Activated naive CD8-positive, alpha-beta T cell treated with anti-CD3 and anti-CD28 coated beads for 36 hours (primary cell): ENCODE measurements around the gene SNX24. TPM values are rescaled to one million over a fixed set of nuclear protein-coding genes. Genes with fewer than 3 reads are reported as not detected.
"Not testable (repeated sequence)": the region's sequence is repeated elsewhere in the genome, so short reads cannot be mapped to it uniquely, and the experiment has no call there.

Experiments used
- DNase-seq: peaks from one replicate; pipeline ENCODE4 v3.0.0; 2021
- H3K27ac Mint-ChIP-seq: one replicate; pipeline ENCODE4 v1.8.0; 2022; ENCODE audit warnings: mild to moderate bottlenecking, moderate library complexity, mixed read lengths
- H3K27me3 Mint-ChIP-seq: one replicate; pipeline ENCODE4 v1.8.0; 2022; ENCODE audit warnings: mild to moderate bottlenecking, mixed read lengths
- H3K36me3 Mint-ChIP-seq: one replicate; pipeline ENCODE4 v1.8.0; 2021; ENCODE audit warnings: mild to moderate bottlenecking, mixed read lengths
- H3K4me1 Mint-ChIP-seq: one replicate; pipeline ENCODE4 v1.8.0; 2021; ENCODE audit warnings: mixed read lengths
- H3K4me3 Mint-ChIP-seq: one replicate; pipeline ENCODE4 v1.8.0; 2022; ENCODE audit warnings: mild to moderate bottlenecking, moderate library complexity, mixed read lengths
- H3K9me3 Mint-ChIP-seq: one replicate; pipeline ENCODE4 v1.8.0; 2022; ENCODE audit warnings: mixed read lengths
- total RNA-seq, 2 experiments: library from RNA; stranded (reverse); gene quantifications; one replicate each; pipeline ENCODE4 v1.2.3, GENCODE V29; 2021

The SNX24 gene
- total RNA-seq, 2 experiments from 2014 or later = 1.0 to 1.4 TPM

- not testable (repeated sequence) for H3K27me3 Mint-ChIP-seq, DNase-seq, H3K36me3 Mint-ChIP-seq, H3K4me1 Mint-ChIP-seq, H3K4me3 Mint-ChIP-seq, H3K9me3 Mint-ChIP-seq, H3K27ac Mint-ChIP-seq
These were observed 12.1 kb downstream of the SNX24 start for GRCh38 chr5:122857538-122857937.

- H3K4me3 Mint-ChIP-seq = no peak overlapping the region
- no peak overlapping the region for H3K27ac Mint-ChIP-seq
- peaks cover 2% of the 10 kb centered on the region for H3K36me3 Mint-ChIP-seq
- no peaks in the 10 kb centered on the region for H3K27me3 Mint-ChIP-seq
- DNase-seq = no peak
- H3K9me3 Mint-ChIP-seq = no peaks in the 10 kb centered on the region
- no peaks in the 10 kb centered on the region for H3K4me1 Mint-ChIP-seq
These were observed 13.0 kb downstream of the SNX24 start for GRCh38 chr5:122858451-122858850.

GRCh38 chr5:122863240-122863639 lies 17.8 kb downstream of the SNX24 start:
- no peak overlapping the region for H3K27ac Mint-ChIP-seq
- no peaks in the 10 kb centered on the region for H3K36me3 Mint-ChIP-seq
- no peaks in the 10 kb centered on the region for H3K4me1 Mint-ChIP-seq
- no peaks in the 10 kb centered on the region for H3K9me3 Mint-ChIP-seq
- H3K4me3 Mint-ChIP-seq = no peak overlapping the region
- H3K27me3 Mint-ChIP-seq = no peaks in the 10 kb centered on the region
- DNase-seq = no peak

GRCh38 chr5:122863721-122864120 lies 18.3 kb downstream of the SNX24 start:
- Mint-ChIP-seq H3K36me3 (no peaks in the 10 kb centered on the region), H3K27me3 (no peaks in the 10 kb centered on the region), H3K27ac (no peak overlapping the region), H3K9me3 (no peaks in the 10 kb centered on the region), H3K4me3 (no peak overlapping the region), H3K4me1 (no peaks in the 10 kb centered on the region)
- DNase-seq = no peak

GRCh38 chr5:122864400-122864799 lies 19.0 kb downstream of the SNX24 start:
- no peak overlapping the region for H3K4me3 Mint-ChIP-seq
- DNase-seq = no peak
- no peak overlapping the region for H3K27ac Mint-ChIP-seq
- H3K27me3 Mint-ChIP-seq = no peaks in the 10 kb centered on the region
- no peaks in the 10 kb centered on the region for H3K36me3 Mint-ChIP-seq
- no peaks in the 10 kb centered on the region for H3K4me1 Mint-ChIP-seq
- no peaks in the 10 kb centered on the region for H3K9me3 Mint-ChIP-seq

GRCh38 chr5:122864842-122865241 lies 19.4 kb downstream of the SNX24 start:
- no peaks in the 10 kb centered on the region for H3K4me1 Mint-ChIP-seq
- H3K36me3 Mint-ChIP-seq = no peaks in the 10 kb centered on the region
- H3K27me3 Mint-ChIP-seq = no peaks in the 10 kb centered on the region
- no peak for DNase-seq
- no peak overlapping the region for H3K4me3 Mint-ChIP-seq
- no peak overlapping the region for H3K27ac Mint-ChIP-seq
- H3K9me3 Mint-ChIP-seq = no peaks in the 10 kb centered on the region

- H3K36me3 Mint-ChIP-seq = no peaks in the 10 kb centered on the region
- no peak overlapping the region for H3K4me3 Mint-ChIP-seq
- no peak overlapping the region for H3K27ac Mint-ChIP-seq
- H3K27me3 Mint-ChIP-seq = no peaks in the 10 kb centered on the region
- no peak for DNase-seq
- no peaks in the 10 kb centered on the region for H3K9me3 Mint-ChIP-seq
- no peaks in the 10 kb centered on the region for H3K4me1 Mint-ChIP-seq
These were observed 24.9 kb downstream of the SNX24 start for GRCh38 chr5:122870219-122870856.

- H3K36me3 Mint-ChIP-seq = no peaks in the 10 kb centered on the region
- H3K4me1 Mint-ChIP-seq = no peaks in the 10 kb centered on the region
- no peak for DNase-seq
- H3K9me3 Mint-ChIP-seq = no peaks in the 10 kb centered on the region
- no peak overlapping the region for H3K4me3 Mint-ChIP-seq
- H3K27me3 Mint-ChIP-seq = no peaks in the 10 kb centered on the region
- H3K27ac Mint-ChIP-seq = no peak overlapping the region
These were observed 26.2 kb downstream of the SNX24 start for GRCh38 chr5:122871661-122872060.

GRCh38 chr5:122874179-122874875 lies 28.9 kb downstream of the SNX24 start:
- H3K9me3 Mint-ChIP-seq = no peaks in the 10 kb centered on the region
- no peak for DNase-seq
- no peak overlapping the region for H3K27ac Mint-ChIP-seq
- no peak overlapping the region for H3K4me3 Mint-ChIP-seq
- no peaks in the 10 kb centered on the region for H3K4me1 Mint-ChIP-seq
- no peaks in the 10 kb centered on the region for H3K36me3 Mint-ChIP-seq
- no peaks in the 10 kb centered on the region for H3K27me3 Mint-ChIP-seq

- Mint-ChIP-seq H3K4me1 (no peaks in the 10 kb centered on the region), H3K27ac (no peak overlapping the region), H3K27me3 (no peaks in the 10 kb centered on the region), H3K36me3 (no peaks in the 10 kb centered on the region), H3K4me3 (no peak overlapping the region), H3K9me3 (no peaks in the 10 kb centered on the region)
- DNase-seq = no peak
These were observed 32.1 kb downstream of the SNX24 start for GRCh38 chr5:122877518-122877917.

GRCh38 chr5:122879076-122879475 lies 33.7 kb downstream of the SNX24 start:
- Mint-ChIP-seq H3K27ac (no peak overlapping the region), H3K27me3 (no peaks in the 10 kb centered on the region), H3K4me3 (no peak overlapping the region), H3K36me3 (no peaks in the 10 kb centered on the region), H3K4me1 (no peaks in the 10 kb centered on the region), H3K9me3 (no peaks in the 10 kb centered on the region)
- DNase-seq = no peak

- Mint-ChIP-seq H3K36me3 (no peaks in the 10 kb centered on the region), H3K27me3 (no peaks in the 10 kb centered on the region), H3K4me3 (no peak overlapping the region), H3K9me3 (no peaks in the 10 kb centered on the region), H3K27ac (no peak overlapping the region), H3K4me1 (no peaks in the 10 kb centered on the region)
- DNase-seq = no peak
These were observed 34.8 kb downstream of the SNX24 start for GRCh38 chr5:122880170-122880689.

- Mint-ChIP-seq H3K27me3 (no peaks in the 10 kb centered on the region), H3K9me3 (no peaks in the 10 kb centered on the region), H3K4me1 (no peaks in the 10 kb centered on the region), H3K4me3 (no peak overlapping the region), H3K36me3 (no peaks in the 10 kb centered on the region), H3K27ac (no peak overlapping the region)
- no peak for DNase-seq
These were observed 35.3 kb downstream of the SNX24 start for GRCh38 chr5:122880749-122881148.

GRCh38 chr5:122882831-122883230 lies 37.4 kb downstream of the SNX24 start:
- no peaks in the 10 kb centered on the region for H3K4me1 Mint-ChIP-seq
- no peaks in the 10 kb centered on the region for H3K36me3 Mint-ChIP-seq
- H3K9me3 Mint-ChIP-seq = peaks cover 2% of the 10 kb centered on the region
- no peaks in the 10 kb centered on the region for H3K27me3 Mint-ChIP-seq
- no peak overlapping the region for H3K27ac Mint-ChIP-seq
- no peak overlapping the region for H3K4me3 Mint-ChIP-seq
- no peak for DNase-seq

- no peaks in the 10 kb centered on the region for H3K36me3 Mint-ChIP-seq
- H3K27ac Mint-ChIP-seq = no peak overlapping the region
- H3K9me3 Mint-ChIP-seq = peaks cover 4% of the 10 kb centered on the region
- H3K27me3 Mint-ChIP-seq = no peaks in the 10 kb centered on the region
- no peaks in the 10 kb centered on the region for H3K4me1 Mint-ChIP-seq
- H3K4me3 Mint-ChIP-seq = no peak overlapping the region
- no peak for DNase-seq
These were observed 39.7 kb downstream of the SNX24 start for GRCh38 chr5:122885045-122885517.

GRCh38 chr5:122885891-122886290 lies 40.5 kb downstream of the SNX24 start:
- Mint-ChIP-seq H3K9me3 (peaks cover 4% of the 10 kb centered on the region), H3K36me3 (no peaks in the 10 kb centered on the region), H3K27me3 (no peaks in the 10 kb centered on the region), H3K4me3 (no peak overlapping the region), H3K27ac (no peak overlapping the region), H3K4me1 (no peaks in the 10 kb centered on the region)
- DNase-seq = no peak
